ENCODE data around the gene PPM1H. TPM values are rescaled to one million over a fixed set of nuclear protein-coding genes. Genes with fewer than 3 reads are reported as not detected.

PPM1H gene
- polyA plus RNA-seq, 1 experiment, result 2.3 TPM

GRCh38 chr12:62840806-62841205 lies 94.1 kb downstream of the PPM1H start:
- TF ChIP-seq, protein P1, sequence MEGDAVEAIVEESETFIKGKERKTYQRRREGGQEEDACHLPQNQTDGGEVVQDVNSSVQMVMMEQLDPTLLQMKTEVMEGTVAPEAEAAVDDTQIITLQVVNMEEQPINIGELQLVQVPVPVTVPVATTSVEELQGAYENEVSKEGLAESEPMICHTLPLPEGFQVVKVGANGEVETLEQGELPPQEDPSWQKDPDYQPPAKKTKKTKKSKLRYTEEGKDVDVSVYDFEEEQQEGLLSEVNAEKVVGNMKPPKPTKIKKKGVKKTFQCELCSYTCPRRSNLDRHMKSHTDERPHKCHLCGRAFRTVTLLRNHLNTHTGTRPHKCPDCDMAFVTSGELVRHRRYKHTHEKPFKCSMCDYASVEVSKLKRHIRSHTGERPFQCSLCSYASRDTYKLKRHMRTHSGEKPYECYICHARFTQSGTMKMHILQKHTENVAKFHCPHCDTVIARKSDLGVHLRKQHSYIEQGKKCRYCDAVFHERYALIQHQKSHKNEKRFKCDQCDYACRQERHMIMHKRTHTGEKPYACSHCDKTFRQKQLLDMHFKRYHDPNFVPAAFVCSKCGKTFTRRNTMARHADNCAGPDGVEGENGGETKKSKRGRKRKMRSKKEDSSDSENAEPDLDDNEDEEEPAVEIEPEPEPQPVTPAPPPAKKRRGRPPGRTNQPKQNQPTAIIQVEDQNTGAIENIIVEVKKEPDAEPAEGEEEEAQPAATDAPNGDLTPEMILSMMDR (IDR thresholded peaks at IDR 0.05; ENCODE audit: insufficient read depth, low read depth, low read length), result no peak
- Histone ChIP-seq H3K4me3 (ENCODE audit: low read depth, low read length) (no peak overlapping the region), H3K27me3 (ENCODE audit: control insufficient read depth, insufficient read depth, low read length) (no peaks in the 10 kb centered on the region), H3K36me3 (ENCODE audit: control insufficient read depth, insufficient read depth, low read length) (no peaks in the 10 kb centered on the region)
- POLR2A ChIA-PET, result interaction anchor here (1.0 kb wide), 1 partner anchor 70 kb away, joined by 5 read pairs; no protein-coding TSS in a partner anchor
- no peak for DNase-seq (ENCODE audit: low read depth)
- CTCF ChIA-PET, result interaction anchor here (1.0 kb wide), 1 partner anchor 95 kb away, joined by 3 read pairs; no protein-coding TSS in a partner anchor

- Histone ChIP-seq H3K36me3 (ENCODE audit: control insufficient read depth, insufficient read depth, low read length) (no peaks in the 10 kb centered on the region), H3K4me3 (ENCODE audit: low read depth, low read length) (no peak overlapping the region), H3K27me3 (ENCODE audit: control insufficient read depth, insufficient read depth, low read length) (no peaks in the 10 kb centered on the region)
- TF ChIP-seq, protein P1 (IDR thresholded peaks at IDR 0.05; ENCODE audit: insufficient read depth, low read depth, low read length), result no peak
- ChIA-PET CTCF (no interaction called here), POLR2A (interaction anchor here (1.0 kb wide), 1 partner anchor 71 kb away, joined by 5 read pairs; no protein-coding TSS in a partner anchor)
- no peak for DNase-seq (ENCODE audit: low read depth)
Observed at GRCh38 chr12:62839869-62840660, 94.9 kb downstream of the PPM1H start.

DNA sequence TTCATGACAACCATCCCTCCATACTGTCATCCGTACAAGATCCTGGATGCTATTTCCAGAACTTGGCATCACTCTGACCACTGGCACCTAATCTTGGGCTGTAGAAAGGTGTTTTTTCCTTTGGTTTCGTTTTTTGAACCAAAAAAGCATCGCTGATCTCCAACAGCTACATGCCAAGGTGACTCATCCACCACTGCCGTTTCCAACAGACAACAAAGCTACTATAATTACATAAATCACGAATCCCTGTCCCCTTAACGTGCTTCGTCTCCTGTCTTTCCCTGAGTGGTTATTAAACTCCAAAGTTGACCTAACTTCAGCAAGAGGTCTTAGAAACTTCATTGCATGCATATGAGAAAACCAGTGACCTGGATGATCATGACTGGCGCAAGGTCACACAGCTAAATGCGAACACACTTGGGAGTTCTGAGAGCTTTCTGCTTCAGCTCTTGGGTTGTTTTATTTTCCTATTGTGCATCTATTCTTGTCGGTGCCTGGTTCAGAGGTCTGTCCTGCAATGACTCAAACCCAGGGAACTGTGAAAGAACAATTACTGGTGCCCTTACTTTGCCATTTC lies 99.9 kb downstream of the PPM1H start:
- H3K4me3 ChIP-seq (ENCODE audit: low read depth, low read length), result no peak overlapping the region

GRCh38 chr12:62834406-62834805 lies 100.5 kb downstream of the PPM1H start:
- ChIA-PET POLR2A (no interaction called here), CTCF (interaction anchor here (1.3 to 1.6 kb wide), 3 partner anchors 7 to 21 kb away, joined by 3 to 10 read pairs (median 3); no protein-coding TSS in a partner anchor)
- no peak overlapping the region for H3K4me3 ChIP-seq (ENCODE audit: low read depth, low read length)
- H3K27me3 ChIP-seq (ENCODE audit: control insufficient read depth, insufficient read depth, low read length), result no peaks in the 10 kb centered on the region
- H3K36me3 ChIP-seq (ENCODE audit: control insufficient read depth, insufficient read depth, low read length), result no peaks in the 10 kb centered on the region
- TF ChIP-seq, protein P1 (IDR thresholded peaks at IDR 0.05; ENCODE audit: insufficient read depth, low read depth, low read length), result no peak
- DNase-seq (ENCODE audit: low read depth), result no peak

More for the DNA sequence above, 99.9 kb downstream of the PPM1H start:
- TF ChIP-seq, protein P1 (IDR thresholded peaks at IDR 0.05; ENCODE audit: insufficient read depth, low read depth, low read length), result no peak
- DNase-seq (ENCODE audit: low read depth), result no peak
- ChIA-PET POLR2A (no interaction called here), CTCF (interaction anchor here (0.7 to 1.6 kb wide), 4 partner anchors 8 to 22 kb away, joined by 3 to 10 read pairs (median 3); no protein-coding TSS in a partner anchor)
- no peaks in the 10 kb centered on the region for H3K27me3 ChIP-seq (ENCODE audit: control insufficient read depth, insufficient read depth, low read length)
- H3K36me3 ChIP-seq (ENCODE audit: control insufficient read depth, insufficient read depth, low read length), result no peaks in the 10 kb centered on the region

DNA sequence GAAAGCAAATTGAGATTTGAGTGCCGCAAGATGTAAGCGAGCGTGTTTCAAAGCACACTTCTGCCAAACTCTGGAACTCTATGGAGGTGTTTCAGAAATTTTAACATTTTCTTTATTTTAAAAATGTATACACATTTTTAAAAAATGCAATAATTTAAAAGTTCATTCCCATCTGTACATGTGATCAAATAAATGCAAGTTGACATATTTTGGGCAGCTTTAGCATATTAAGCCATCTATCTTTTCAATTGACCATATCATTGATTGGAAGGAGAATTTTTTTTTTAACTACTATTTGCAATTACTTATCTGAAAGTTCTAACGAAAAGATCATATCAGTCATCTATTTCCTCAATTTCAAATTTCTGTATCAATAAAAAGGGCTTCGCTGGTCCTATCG lies 101.3 kb downstream of the PPM1H start:
- H3K27me3 ChIP-seq (ENCODE audit: control insufficient read depth, insufficient read depth, low read length), result no peaks in the 10 kb centered on the region
- TF ChIP-seq, protein P1 (IDR thresholded peaks at IDR 0.05; ENCODE audit: insufficient read depth, low read depth, low read length), result no peak
- no peak overlapping the region for H3K4me3 ChIP-seq (ENCODE audit: low read depth, low read length)
- ChIA-PET POLR2A (no interaction called here), CTCF (interaction anchor here (0.8 kb wide), 1 partner anchor 20 kb away, joined by 3 read pairs; no protein-coding TSS in a partner anchor)
- H3K36me3 ChIP-seq (ENCODE audit: control insufficient read depth, insufficient read depth, low read length), result no peaks in the 10 kb centered on the region
- no peak for DNase-seq (ENCODE audit: low read depth)

Measured in BJ (cell line).